Left renal cortex interstitium (tissue), 4 donors: ENCODE measurements around the gene CMKLR1. TPM values are rescaled to one million over a fixed set of nuclear protein-coding genes. Genes with fewer than 3 reads are reported as not detected.

Source experiments
- DNase-seq, 4 donors: peaks; one replicate each; pipeline ENCODE4 v3.0.0-alpha.2; 2013; ENCODE audit warnings: low read depth in 4 of 4, low spot score in 2 of 4, missing footprints in 1 of 4
- polyA plus RNA-seq, 4 donors: library from polyadenylated mRNA; unstranded; fragments of 120-200 nt; gene quantifications; one replicate each; pipeline ENCODE4 v1.2.1, GENCODE V29; 2013; ENCODE audit not compliant: insufficient read length in 4 of 4

Gene CMKLR1
- polyA plus RNA-seq, 4 donors: 3.6 to 4.9 (median 4.5) TPM

GRCh38 chr12:108302403-108303311 lies 36.5 kb downstream of the CMKLR1 start:
- DNase-seq: no peak

GRCh38 chr12:108302016-108302402 lies 37.1 kb downstream of the CMKLR1 start:
- DNase-seq: no peak

- DNase-seq: no peak
Measured at GRCh38 chr12:108301346-108301745, 37.8 kb downstream of the CMKLR1 start.

DNA sequence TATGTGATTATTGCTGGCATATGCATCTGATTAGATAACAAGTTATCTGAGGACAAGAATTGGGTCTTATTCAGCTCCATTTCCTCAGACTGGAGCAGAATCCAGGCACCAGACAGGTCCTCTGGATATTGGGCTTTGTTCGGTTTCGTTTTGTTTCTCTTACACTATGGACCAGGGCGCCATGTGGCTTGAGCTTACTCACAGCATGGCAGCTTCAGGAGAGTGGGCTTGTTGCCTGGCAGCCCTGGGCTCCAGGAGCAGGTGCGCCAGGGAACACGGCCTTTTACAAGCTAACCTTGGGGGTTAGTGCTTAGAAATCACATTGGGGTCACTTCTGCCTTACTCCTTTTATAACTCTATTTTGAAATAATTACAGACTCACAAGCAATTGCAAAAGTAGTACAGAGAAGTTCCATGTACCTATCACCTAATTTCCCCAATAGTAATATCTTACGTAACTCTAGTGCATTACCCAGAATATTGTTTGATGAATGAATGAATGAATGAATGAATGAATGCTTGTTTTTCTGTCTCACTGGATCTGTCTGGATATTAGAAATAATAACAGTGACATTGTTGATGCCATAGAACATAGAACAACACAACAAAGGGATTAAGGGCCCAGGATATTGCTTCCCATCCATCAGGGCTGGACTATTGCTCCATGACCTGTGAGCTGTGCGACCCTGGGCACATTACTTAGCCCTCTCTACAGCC lies 39.0 kb downstream of the CMKLR1 start:
- no peak for DNase-seq

DNA sequence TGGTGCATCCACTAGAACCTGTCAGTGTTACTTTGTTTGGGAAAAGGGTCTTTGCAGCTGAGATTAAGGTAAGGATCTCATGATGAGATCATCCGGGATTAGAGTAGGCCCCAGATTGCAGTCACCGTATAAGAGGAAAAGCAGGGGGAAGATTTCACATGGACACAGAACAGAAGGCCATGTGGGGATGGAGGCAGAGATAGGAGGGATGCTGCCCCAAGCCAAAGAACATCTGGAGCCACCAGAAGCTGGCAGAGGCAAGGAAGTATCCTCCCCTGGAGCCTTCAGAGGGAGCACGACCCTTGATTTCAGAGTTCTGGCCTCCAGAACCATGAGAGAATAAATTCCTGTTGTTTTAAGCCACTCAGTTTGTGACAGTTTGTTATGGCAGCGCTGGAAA lies 39.6 kb downstream of the CMKLR1 start:
- DNase-seq: no peak

DNA sequence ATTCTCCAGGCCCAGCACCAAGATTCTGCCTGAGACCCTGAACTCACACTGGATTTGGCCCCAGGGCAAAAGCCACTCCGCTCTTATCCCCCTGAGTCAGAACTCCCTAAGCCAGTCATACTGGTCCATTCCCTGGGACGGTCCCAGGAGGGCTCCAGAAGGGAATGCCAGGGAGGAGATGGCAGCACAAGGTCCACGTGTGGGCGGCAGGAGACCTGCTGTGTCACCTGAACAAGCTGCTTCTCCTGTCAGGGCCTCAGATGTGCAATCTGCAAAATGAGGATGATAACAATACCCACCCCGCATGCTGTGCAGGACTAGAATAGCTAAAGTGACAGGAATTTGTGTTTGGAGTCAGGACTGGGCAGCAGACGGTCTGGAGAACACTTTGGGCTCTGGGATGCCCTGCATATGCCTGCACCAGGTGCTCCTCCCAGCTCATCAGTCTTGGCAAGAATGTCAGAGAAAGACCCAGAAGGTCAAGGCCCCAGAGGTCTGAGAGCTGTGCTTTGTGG lies 40.3 kb downstream of the CMKLR1 start:
- no peak for DNase-seq

GRCh38 chr12:108297895-108298760 lies 41.0 kb downstream of the CMKLR1 start:
- DNase-seq: no peak

GRCh38 chr12:108297424-108297823 lies 41.7 kb downstream of the CMKLR1 start:
- no peak for DNase-seq

GRCh38 chr12:108296945-108297344 lies 42.2 kb downstream of the CMKLR1 start:
- no peak for DNase-seq

- DNase-seq: no peak
Measured at GRCh38 chr12:108295641-108296040, 43.5 kb downstream of the CMKLR1 start.

DNA sequence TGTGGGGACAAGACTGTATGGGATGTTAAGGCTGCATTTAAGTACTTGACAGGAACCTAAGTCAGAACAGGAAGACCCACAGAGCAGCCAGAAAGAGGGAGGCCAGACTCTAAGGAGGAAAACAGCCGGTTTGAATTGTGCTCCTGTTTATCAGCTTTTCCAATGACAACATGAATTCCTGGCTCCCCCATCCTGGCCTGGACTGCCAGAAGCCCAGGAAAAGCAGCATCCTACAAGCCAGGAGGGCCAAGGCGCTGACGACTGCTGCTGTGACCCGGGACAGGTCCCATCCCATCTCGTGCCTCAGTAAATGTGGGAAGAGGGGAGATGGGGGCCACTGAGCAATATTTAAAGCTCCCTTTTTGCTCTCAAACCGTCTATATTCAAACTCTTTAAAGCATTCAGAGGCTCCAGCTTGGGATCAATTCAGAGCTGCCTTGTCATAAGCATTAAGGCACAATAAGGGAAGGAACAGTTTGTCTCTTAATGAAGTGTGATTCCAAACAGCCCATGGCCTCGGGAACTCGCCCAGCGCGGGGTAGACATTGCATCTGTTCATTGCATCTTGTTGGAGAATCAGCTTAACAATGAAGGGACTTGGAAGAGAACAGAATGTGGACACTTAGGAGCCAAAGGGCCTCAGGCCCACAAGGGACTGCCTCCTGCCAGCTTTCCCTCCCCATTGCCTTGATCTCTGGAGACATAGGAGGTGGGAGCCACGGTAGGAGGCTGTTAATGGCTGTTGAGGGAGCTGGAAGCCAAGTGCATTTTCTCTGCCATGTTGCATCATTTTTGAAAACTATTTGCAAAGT lies 49.6 kb downstream of the CMKLR1 start:
- DNase-seq: no peak

GRCh38 chr12:108287227-108287626 lies 51.9 kb downstream of the CMKLR1 start:
- no peak for DNase-seq

DNA sequence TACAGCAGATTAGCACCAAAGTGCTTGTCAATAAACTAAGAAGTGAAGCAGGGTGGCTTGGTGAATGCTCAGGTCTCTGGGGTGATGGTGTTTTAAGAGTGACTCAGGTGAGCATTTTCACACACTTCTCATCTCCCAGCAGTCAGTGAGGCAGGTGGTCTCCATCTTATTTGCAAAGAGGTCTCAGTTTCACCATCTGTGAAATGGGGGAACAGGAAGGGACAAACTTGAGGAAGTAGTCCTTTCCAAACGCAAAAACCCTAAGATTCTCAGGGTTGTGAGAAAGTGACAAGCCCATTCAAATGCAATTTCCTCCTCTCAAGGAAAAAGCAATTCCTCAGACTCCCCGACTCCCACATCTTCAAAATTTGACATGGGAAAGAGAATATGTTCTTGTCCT lies 54.1 kb downstream of the CMKLR1 start:
- DNase-seq: no peak

DNA sequence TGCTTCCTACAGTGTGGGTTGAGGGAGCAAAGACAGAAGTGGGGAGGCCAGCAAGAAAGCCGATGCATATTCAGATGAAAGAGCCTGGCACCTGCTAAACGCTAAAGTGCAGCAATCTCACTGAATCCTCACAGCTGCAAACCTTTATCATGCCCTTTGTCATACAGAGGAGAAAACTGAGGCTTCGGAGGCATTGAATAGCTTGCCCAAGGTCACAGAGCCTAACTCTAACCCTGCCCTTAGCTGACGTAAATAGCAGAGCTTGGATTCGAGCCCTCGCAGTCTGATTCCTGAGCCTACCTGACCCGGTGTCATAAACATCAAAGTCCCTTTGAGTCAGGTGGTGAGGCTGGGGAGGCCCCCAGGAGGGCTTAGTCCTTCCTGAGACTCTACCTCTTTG lies 54.9 kb downstream of the CMKLR1 start:
- DNase-seq: no peak

DNA sequence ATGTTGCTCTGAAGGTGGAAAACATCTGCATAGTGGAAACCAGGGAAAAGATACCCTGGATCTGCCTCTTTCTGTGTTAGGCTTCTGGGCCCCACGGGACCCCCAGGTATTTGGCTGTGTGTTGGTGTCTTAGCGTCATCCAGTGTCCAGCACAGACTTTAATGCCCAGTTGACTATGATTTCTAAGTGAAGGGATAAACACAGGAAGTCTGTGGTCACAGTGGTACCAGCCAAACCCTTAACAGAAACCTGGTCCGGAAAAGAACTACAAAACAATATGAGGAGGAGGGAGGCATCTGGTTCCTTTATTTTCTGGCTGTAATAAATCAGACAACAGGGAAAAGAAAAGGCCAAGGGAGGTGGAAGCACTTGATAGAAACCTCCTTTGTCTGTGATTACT lies 56.4 kb downstream of the CMKLR1 start:
- no peak for DNase-seq

DNA sequence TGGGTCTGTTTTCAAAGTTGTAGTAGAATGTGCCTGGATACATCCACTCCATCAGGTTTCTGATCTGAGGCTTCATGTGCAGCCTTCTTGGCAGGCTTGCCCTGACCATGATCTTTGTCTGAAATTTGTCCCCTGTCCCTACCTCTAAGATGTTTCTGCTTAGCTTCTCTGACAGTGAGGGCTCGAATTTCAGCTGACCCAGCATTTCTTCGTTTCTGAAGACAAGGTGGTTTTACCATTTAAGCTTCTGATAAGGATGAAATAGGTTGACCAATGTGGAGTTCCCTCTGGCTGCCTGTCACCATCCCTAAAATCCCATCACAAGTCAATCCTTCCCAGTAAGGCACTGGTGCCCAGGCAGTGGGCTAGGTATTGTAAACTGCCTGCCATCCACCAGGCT lies 57.0 kb downstream of the CMKLR1 start:
- no peak for DNase-seq

DNA sequence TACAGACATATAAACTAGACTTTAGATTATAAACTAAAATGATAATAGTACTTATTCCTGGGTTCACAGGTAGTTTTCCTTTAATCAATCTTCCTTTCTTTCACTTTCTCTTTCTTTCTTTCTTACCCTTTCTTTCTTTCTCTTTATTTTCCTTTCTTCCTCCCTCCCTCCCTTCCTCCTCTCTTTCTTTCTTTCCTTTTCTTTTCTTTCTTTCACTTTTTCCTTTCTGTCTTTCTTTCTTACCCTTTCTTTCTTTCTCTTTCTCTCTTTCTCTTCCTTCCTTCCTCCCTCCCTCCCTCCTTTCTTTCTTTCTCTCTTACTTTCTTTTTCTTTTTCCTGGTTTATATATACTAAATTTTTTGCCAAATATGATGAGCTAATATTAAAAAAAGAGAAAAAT lies 61.5 kb downstream of the CMKLR1 start:
- no peak for DNase-seq

DNA sequence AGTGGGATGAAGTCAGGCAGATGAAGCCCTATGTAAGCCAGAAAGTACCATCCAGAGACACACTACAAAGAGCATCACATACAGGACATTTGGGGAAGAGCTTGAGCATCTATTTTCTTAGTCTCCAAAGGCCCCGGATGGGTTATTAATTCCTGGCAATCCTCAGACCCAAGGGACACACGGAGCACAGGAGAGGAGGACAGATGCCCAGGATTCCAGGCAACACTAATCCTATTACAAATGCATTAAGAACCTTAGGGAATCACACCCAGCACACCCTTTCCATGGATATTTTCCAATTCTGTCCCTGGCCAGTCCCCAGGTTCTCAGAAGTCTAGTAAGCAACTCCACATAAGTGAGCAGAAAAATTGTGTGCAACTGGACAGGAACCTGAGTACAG lies 65.9 kb downstream of the CMKLR1 start:
- no peak for DNase-seq

DNA sequence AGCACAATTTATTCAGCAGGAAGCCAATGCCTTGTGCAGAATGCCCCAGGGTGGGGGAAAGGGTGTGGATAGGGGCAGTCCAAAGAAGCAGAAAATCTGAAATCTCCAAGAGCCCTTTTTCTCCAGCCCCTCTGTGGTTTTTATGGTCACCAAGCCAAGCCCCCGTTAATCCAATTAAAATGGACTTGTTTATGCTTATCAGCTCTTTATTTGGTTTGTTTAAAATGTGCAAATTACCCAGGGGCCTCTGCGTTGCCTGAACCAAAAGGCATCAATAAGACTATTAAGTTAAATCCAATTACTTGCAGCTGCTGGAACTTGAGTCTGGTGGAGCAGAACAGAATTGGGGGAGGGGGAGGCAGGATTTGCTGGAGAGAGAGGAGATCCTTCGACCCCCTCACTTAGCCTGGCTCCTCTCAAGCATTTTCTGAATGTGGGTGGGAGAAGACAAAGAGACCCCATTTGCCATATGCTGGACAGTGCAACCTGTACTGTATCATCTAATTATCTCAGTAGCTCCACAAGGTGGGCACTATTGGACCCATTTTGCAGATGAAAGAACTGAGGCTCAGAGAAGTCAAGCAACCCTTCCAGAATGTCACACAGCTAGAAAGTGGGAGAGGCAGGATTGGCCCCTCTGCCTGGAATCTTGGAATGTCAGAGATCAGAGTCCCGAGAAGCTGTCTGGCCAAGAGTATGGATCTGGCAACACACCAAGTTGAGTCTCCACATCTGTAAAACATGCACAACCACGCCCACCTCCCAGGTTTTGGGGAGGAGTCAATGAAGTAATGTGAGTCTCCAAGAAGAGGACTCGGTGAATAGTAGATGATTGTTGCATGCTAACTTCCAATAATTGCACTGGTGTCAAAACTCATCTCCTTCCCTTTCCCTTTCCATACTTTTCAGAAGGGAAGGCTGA lies 66.9 kb downstream of the CMKLR1 start:
- no peak for DNase-seq
